Sigmoid colon (tissue), 4 donors: ENCODE data around the gene PNKD.

Source experiments
- CTCF ChIP-seq, 4 experiments: fragments of 450-650 bp in 3 of 4; fragments of 200-600 bp in 1 of 4; IDR thresholded peaks; one replicate each; pipeline ENCODE4 v1.5.1; 2016 to 2019; ENCODE audit warnings: antibody characterized with exemption in 4 of 4, mild to moderate bottlenecking in 3 of 4, moderate library complexity in 2 of 4
- EP300 ChIP-seq, 4 donors: sonication (generic); formaldehyde crosslinking; IDR thresholded peaks; one replicate each; pipeline ENCODE4 v1.6.1; 2017; ENCODE audit warnings: antibody characterized with exemption in 4 of 4
- POLR2A ChIP-seq, 2 donors: fragments of 450-650 bp; IDR thresholded peaks; one replicate each; pipeline ENCODE4 v1.6.1; 2016; ENCODE audit warnings: antibody characterized with exemption in 2 of 2, mild to moderate bottlenecking in 2 of 2, moderate library complexity in 2 of 2
- POLR2AphosphoS5 ChIP-seq, 4 donors: sonication (generic); formaldehyde crosslinking; IDR thresholded peaks; one replicate each; pipeline ENCODE4 v1.6.1; 2017; ENCODE audit warnings: antibody characterized with exemption in 4 of 4

GRCh38 chr2:218315397-218315796 is 45.1 kb downstream of the PNKD start:
- no peak for TF ChIP-seq POLR2AphosphoS5 (IDR thresholded peaks at IDR 0.05)
- TF ChIP-seq CTCF (IDR thresholded peaks at IDR 0.05), result no peak
- TF ChIP-seq EP300 (IDR thresholded peaks at IDR 0.05), result no peak
- no peak for TF ChIP-seq POLR2A (IDR thresholded peaks at IDR 0.05)
